ENCODE measurements around the gene CD300LB.

The CD300LB gene

DNA sequence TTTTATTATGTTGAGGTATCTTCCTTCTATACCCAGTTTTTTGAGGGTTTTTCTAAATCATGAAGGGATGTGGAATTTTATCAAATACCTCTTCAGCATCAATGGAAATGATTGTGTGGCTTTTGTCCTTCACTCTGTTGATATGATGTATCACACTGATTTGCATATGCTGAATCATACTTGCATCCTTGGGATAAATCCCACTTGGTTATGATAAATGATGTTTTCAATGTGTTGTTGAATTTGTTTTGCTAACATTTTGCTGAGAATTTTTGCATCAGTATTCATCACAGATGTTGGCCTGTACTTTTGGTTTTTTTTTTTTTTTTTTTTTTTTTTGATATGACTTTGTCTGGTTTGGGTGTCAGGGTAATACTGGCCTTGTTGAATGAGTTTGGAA is 23.1 kb downstream of the CD300LB start:
- no peak for TF ChIP-seq GATA2 (IDR thresholded peaks at IDR 0.05; ENCODE audit: low read depth, low read length)

DNA sequence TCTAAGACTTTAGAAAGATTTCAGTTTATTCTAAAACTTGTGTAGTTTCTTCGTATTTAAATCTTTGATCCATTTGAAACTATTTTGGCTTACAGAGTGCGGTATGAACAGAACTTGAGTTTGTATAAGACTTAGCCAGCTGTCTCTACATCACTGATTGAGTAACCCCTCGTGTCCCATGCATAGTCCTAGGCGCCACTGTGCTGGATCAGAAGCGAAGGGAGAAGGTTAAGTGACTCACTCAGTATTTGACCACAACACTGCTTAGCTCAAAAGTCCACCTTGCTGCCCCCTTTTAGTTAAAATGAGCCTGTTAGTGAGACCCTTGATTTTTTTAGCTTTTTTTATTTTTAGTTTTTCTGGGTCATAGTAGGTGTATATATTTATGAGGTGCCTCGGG is 28.4 kb downstream of the CD300LB start:
- TF ChIP-seq GATA2 (IDR thresholded peaks at IDR 0.05; ENCODE audit: low read depth, low read length) = no peak
- TF ChIP-seq GATA3 (IDR thresholded peaks at IDR 0.05; ENCODE audit: low read depth, low read length) = no peak

DNA sequence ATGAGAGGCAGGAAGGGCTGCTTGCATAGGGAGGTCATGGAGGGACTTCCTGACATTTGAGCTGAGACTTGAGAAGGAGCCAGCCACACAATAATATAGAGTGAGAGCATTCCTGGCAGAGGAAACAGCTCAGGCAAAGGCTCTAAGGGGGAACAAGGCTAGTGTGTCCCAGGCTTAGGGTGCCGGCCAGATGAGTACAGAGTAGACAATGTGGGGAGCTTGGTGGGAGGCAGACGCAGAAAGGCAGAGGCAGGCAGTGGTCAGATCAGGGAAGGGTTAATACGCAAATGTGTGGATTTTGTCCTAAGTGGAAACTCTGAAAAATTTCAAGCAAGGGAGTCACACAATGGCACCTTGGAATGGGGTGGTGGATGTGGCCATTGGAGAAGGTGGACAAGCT is 31.3 kb downstream of the CD300LB start:
- TF ChIP-seq GATA2 (IDR thresholded peaks at IDR 0.05; ENCODE audit: low read depth, low read length) = no peak
- TF ChIP-seq GATA3 (IDR thresholded peaks at IDR 0.05; ENCODE audit: low read depth, low read length) = no peak

DNA sequence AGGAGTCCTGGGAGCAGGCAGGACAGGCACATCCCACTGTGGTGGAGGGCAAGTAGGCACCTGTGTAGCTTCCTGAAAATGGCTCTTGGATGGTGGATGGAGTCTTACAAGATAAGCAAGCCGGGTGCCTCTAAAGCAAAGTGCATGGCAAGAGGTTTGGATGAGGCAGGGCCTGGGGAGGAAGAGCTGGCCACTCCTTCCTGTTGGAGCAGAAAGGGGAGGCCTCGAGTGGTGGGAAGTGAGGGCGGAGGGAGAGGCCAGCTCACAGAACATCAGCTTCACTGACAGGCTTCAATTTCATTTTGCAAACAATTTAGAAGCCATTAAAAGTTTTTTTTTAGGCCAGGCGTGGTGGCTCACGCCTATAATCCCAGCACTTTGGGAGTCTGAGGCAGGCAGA is 33.8 kb downstream of the CD300LB start:
- no peak for TF ChIP-seq GATA2 (IDR thresholded peaks at IDR 0.05; ENCODE audit: low read depth, low read length)
- no peak for TF ChIP-seq GATA3 (IDR thresholded peaks at IDR 0.05; ENCODE audit: low read depth, low read length)

DNA sequence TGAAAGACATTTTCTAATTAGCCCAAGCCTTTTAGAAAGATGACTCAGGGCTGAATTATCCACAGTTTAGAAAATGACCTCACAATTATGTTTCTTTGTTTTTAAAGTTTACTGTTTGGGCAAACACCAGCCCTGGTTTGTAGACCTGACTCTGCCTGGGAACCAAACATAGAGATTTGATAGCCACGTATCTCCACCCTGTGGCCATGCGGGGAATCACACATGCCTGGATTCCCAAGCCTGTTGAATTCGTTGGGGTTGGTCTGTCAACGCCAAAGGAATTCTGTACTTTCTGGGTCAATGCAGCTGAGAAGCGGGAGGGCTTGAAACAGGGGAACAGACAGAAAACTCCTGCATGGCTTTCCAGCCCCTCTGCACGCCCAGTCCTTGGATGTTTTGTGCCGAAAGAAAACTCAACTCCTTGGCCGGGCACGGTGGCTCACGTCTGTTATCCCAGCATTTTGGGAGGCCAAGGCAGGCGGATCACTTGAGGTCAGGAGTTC is 37.9 kb downstream of the CD300LB start:
- TF ChIP-seq GATA3 (IDR thresholded peaks at IDR 0.05; ENCODE audit: low read depth, low read length) (no peak), GATA2 (IDR thresholded peaks at IDR 0.05; ENCODE audit: low read depth, low read length) (no peak)

DNA sequence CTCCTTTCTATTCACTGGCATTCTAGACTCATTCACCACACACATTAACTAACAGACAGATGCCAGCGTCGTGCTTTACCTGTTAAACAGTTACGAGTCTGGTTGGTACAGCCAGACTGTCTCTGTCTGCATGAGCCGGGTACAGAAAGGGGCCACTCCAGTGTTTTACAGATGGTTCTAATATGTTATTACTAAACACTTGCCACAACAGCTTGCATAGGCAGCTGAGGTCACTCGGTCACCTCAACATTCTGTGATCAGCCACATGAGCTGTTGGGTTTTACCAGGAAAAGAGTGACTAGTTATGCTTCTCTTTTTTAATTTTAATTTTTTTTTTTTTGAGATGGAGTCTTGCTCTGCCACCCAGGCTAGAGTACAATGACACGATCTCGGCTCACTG is 39.6 kb downstream of the CD300LB start:
- TF ChIP-seq GATA3 (IDR thresholded peaks at IDR 0.05; ENCODE audit: low read depth, low read length) = no peak
- no peak for TF ChIP-seq GATA2 (IDR thresholded peaks at IDR 0.05; ENCODE audit: low read depth, low read length)

DNA sequence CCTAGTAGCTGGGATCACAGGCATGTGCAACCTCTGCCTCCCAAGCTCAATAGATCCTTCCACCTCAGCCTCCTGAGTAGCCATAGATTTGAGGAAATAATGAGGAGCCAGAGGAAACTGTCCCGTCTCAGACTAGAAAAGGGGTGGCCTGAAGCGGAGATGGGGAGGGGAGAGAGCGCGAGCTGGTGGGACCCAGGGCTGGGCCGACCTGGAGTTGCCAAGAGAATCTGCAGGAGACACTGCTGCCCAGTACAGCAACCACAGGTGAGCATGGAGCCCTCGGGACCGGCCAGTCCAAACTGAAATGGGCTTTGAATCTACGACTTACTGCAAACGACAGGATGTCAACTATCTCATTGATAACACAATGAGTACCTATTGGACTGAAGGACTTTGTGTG is 40.6 kb downstream of the CD300LB start:
- TF ChIP-seq GATA3 (IDR thresholded peaks at IDR 0.05; ENCODE audit: low read depth, low read length) (no peak), GATA2 (IDR thresholded peaks at IDR 0.05; ENCODE audit: low read depth, low read length) (no peak)

DNA sequence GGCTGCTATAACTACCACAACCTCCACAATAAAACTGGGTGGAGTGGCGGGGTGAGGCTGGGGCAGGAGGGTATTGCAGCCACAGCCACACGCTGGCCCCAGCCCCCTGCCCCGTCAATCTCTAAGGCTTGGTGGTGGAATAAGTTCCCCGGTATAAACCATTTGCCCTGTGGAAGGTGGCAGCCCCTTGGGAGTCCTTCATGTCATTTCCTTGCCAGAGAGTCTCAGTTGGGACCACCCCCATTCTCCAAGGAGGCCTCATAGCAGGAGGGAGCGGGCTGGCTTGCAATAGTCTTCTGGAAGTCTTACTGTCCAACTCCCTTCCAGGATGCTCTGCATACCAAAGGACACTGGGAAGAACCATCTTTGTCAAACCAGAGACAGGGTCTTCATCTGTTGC is 45.4 kb downstream of the CD300LB start:
- TF ChIP-seq GATA3 (IDR thresholded peaks at IDR 0.05; ENCODE audit: low read depth, low read length) (no peak), GATA2 (IDR thresholded peaks at IDR 0.05; ENCODE audit: low read depth, low read length) (no peak)

DNA sequence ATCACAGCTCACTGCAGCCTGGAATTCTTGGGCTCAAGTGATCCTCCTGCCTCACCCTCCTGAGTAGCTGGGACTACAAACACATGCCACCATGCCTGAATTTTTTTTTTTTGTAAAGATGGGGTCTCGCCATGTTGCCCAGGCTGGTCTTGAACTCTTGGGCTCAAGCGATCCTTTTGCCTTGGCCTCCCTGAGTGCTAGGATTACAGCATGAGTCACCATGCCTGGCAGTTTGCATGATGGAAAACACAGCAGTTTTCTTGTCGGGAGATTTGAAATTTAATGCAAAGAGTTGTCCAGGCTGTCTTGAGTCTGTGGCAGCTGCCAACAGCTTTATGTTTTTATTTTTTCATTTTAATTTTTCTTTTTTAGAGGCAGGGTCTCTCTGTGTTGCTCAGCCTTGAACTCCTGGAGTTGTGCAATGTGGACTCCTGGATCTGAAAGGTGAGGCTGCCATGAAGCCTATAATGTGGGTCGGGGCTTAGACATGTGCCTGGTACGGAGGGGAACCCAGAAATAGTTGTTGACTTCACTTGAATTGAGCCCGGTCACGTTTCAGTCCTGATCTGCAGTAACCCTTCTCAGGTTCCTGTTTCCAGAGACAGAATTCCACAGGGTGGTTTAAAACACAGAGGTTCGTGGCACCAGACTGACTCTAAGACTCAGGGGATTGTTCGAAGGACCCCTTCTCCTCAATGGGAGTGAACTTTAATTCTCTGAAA is 46.1 kb downstream of the CD300LB start:
- TF ChIP-seq GATA3 (IDR thresholded peaks at IDR 0.05; ENCODE audit: low read depth, low read length) (no peak), GATA2 (IDR thresholded peaks at IDR 0.05; ENCODE audit: low read depth, low read length) (no peak)

DNA sequence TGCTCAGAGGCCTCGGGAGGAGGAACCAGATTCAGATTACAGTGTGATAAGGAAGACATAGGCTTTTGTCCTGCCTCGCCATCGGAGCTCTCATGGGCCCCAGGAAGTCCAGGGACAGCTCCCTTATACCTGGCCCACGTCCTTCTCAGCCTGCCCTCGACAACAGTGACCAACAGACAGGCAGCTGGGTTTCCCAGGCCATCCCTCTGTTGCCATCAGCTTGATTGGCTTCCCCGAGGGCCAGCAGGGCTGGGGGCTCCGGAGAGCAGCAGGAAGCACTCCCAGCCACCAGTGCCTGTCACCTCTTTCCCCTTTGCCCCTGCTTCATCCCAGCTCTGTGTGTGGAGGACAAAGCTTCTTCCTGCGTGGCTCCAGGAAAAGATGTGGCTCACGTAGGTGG is 47.2 kb downstream of the CD300LB start:
- TF ChIP-seq GATA2 (IDR thresholded peaks at IDR 0.05; ENCODE audit: low read depth, low read length) = no peak
- TF ChIP-seq GATA3 (IDR thresholded peaks at IDR 0.05; ENCODE audit: low read depth, low read length) = no peak

DNA sequence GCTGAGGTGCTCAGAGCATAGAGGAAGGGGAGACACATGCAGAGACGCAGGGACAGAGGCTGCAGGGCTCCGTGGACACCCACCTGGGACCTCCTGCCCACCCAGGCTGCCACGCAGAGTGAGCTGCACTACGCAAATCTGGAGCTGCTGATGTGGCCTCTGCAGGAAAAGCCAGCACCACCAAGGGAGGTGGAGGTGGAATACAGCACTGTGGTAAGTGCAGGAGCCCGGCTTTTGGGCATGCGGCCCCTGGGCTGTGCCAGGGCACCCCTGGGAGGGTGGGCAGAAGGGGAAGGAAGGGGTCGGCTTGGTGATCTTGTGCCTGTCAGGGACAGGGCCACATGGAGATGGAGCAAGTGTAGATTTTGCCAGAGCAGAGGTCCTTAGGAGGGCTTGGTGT is 49.7 kb downstream of the CD300LB start:
- TF ChIP-seq GATA3 (IDR thresholded peaks at IDR 0.05; ENCODE audit: low read depth, low read length) (no peak), GATA2 (IDR thresholded peaks at IDR 0.05; ENCODE audit: low read depth, low read length) (no peak)

DNA sequence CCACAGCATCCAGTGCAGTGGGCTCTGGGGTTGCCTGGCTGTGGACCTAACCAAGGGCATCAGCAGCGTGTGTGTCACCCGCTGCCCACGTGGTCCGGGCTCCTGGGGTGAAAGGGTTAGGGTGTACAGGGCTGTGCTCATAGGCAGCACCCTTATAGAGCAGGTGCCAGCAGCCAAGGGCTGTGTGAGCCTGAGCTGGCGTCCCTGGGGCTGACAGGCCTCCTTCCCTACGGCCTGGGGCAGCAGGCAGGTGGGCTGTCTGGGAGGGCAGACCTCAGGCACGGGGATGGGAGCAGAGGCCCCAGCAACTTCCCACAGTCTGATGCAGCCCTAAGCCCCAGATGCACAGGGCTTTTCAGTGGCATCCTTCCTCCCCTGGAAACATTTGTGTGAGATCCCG is 51.0 kb downstream of the CD300LB start:
- no peak for TF ChIP-seq GATA2 (IDR thresholded peaks at IDR 0.05; ENCODE audit: low read depth, low read length)
- no peak for TF ChIP-seq GATA3 (IDR thresholded peaks at IDR 0.05; ENCODE audit: low read depth, low read length)

DNA sequence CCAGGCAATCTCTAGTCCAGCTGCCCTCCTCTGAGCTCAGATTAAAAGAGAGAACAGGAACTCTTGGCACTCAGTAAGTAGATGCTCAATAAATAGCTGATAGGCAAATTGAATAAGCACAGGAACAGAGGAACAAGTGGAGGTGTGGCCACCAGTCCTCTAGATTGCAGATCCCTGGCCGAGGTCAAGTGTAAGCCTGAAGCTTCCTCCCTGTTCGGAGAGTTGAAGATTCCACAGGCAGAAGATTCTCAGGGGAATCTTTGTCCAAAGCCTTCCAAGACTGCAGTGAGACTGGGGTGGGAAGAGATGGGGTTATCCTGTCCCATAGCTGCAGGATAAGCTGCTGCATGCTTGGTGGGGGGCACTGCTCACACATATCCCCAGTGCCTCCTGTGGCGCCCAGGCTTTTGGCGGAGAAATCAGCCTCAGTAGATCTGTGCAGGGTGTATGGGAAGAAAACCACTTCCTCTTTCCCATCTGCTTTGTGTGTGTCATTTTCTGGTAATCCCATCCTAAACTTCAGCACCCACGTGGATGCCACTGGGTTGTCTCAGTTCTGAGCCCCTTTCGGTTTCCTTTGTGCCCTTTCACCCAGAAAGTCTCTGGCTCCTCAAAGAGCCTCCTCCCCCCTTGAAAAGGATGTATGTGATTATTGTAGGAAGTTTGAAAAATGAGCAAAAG is 52.7 kb downstream of the CD300LB start:
- TF ChIP-seq GATA2 (IDR thresholded peaks at IDR 0.05; ENCODE audit: low read depth, low read length) (no peak), GATA3 (IDR thresholded peaks at IDR 0.05; ENCODE audit: low read depth, low read length) (no peak)

DNA sequence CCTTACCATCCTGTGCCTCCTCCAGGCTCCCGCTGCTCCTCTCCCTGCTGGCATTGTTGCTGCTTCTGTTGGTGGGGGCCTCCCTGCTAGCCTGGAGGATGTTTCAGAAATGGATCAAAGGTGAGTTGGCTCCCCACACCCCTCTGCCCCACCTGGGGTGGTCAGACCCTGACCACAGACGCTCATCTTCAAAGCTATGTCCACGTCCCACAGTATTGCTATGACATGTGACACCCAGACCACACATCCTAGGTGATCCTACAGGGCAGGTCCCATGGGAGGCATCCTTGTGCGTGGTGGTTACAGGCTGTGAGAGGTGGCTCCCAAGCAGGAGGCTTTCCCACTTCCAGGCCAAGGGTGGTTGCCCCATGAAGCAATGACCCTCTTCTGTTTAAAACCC is 53.9 kb downstream of the CD300LB start:
- TF ChIP-seq GATA3 (IDR thresholded peaks at IDR 0.05; ENCODE audit: low read depth, low read length) (no peak), GATA2 (IDR thresholded peaks at IDR 0.05; ENCODE audit: low read depth, low read length) (no peak)

DNA sequence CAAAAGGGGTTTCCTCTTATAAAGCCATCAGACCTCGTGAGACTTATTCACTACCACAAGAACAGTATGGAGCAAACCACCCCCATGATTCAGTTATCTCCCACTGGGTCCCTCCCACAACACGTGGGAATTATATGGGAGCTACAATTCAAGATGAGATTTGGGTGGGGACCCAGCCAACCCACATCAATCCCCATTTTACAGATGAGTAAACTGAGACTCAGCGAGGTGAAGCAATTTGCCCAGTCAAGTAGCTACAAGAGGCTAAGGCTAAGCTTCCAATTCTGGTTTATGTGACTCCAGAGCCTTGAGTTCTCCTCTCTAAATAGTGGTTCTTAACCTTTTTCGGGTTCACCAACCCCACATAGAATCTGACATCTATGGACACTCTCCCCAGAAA is 56.1 kb downstream of the CD300LB start:
- TF ChIP-seq GATA3 (IDR thresholded peaks at IDR 0.05; ENCODE audit: low read depth, low read length) = no peak
- no peak for TF ChIP-seq GATA2 (IDR thresholded peaks at IDR 0.05; ENCODE audit: low read depth, low read length)

Data from SH-SY5Y (cell line).